A549 (cell line): ENCODE data around the gene PHF2. TPM values are rescaled to one million over a fixed set of nuclear protein-coding genes. Genes with fewer than 3 reads are reported as not detected.

Source experiments
- ATAC-seq, 2 experiments: fragments of 200-7000 bp in 1 of 2; fragments of >200 bp in 1 of 2; cut with Nextera tagmentation in 1 of 2; cut with Tn5 transposase in 1 of 2; 3 replicates each; pipeline versions ENCODE4 v1.8.0 to v1.9.1; 2018 to 2020; ENCODE audit warnings: mild to moderate bottlenecking in 1 of 2, moderate library complexity in 1 of 2
- CTCF ChIA-PET: fragments of 300-600 bp; sonication (Branson Sonifier 250); formaldehyde crosslinking; extraction: SDS; loops from one replicate; lab custom pipeline; 2021; ENCODE audit warnings: antibody characterized with exemption, inconsistent platforms; lab: Yijun Ruan, JAX
- POLR2A ChIA-PET: fragments of 350-600 bp; formaldehyde crosslinking; extraction: SDS; loops from one replicate; lab custom pipeline; 2021; ENCODE audit warnings: antibody characterized with exemption, inconsistent platforms; lab: Yijun Ruan, JAX
- DNase-seq, 2 experiments: peaks; one replicate each; pipeline versions ENCODE4 v3.0.0 to v3.0.0-alpha.2; 2011 to 2016; ENCODE audit warnings: low read depth in 1 of 2, low spot score in 1 of 2
- FAIRE-seq: peaks from 2 replicates; lab custom pipeline; 2011; peaks lifted over from hg19 to GRCh38; lab: Jason Lieb, UNC
- H3K27ac ChIP-seq, 2 experiments: fragments of >200 bp; sonication (Bioruptor Twin); formaldehyde crosslinking; 3 replicates each; pipeline ENCODE4 v1.5.1; 2016 to 2017
- H3K4me1 ChIP-seq: fragments of >200 bp; sonication (Bioruptor Twin); formaldehyde crosslinking; 3 replicates; pipeline ENCODE4 v1.6.1; 2016
- H3K4me2 ChIP-seq: fragments of >200 bp; sonication (Bioruptor Twin); formaldehyde crosslinking; 3 replicates; pipeline ENCODE4 v1.6.1; 2016
- H3K4me3 ChIP-seq: fragments of >200 bp; sonication (Bioruptor Twin); formaldehyde crosslinking; 3 replicates; pipeline ENCODE4 v1.5.1; 2016
- H3K9me3 ChIP-seq: fragments of >200 bp; sonication (Bioruptor Twin); formaldehyde crosslinking; 3 replicates; pipeline ENCODE4 v1.6.1; 2016
- CBX2 ChIP-seq: fragments of 200-600 bp; sonication (generic); IDR thresholded peaks from 2 replicates; pipeline ENCODE4 v1.6.1; 2016; ENCODE audit warnings: low read depth, mild to moderate bottlenecking, borderline replicate concordance
- CBX8 ChIP-seq: fragments of 200-600 bp; sonication (generic); IDR thresholded peaks from 2 replicates; pipeline ENCODE4 v1.6.1; 2016
- CHD4 ChIP-seq: fragments of 200-600 bp; sonication (generic); IDR thresholded peaks from 2 replicates; pipeline ENCODE4 v1.6.1; 2016; ENCODE audit warnings: antibody characterized with exemption, mild to moderate bottlenecking, borderline replicate concordance
- EHF ChIP-seq: fragments of 250-450 bp; sonication (Bioruptor Pico); IDR thresholded peaks from 2 replicates; pipeline ENCODE4 v1.5.0; 2020; ENCODE audit warnings: mild to moderate bottlenecking
- EHMT2 ChIP-seq: fragments of 200-600 bp; sonication (generic); IDR thresholded peaks from 2 replicates; pipeline ENCODE4 v1.6.1; 2016; ENCODE audit warnings: antibody characterized with exemption, low read depth, mild to moderate bottlenecking, moderate library complexity
- ELK1 ChIP-seq: fragments of 150-350 bp; IDR thresholded peaks from 2 replicates; pipeline ENCODE4 v1.6.1; 2014; ENCODE audit warnings: low read depth, mild to moderate bottlenecking, low read length
- EP300 ChIP-seq, 2 experiments: fragments of >200 bp; sonication (Bioruptor Twin); formaldehyde crosslinking; IDR thresholded peaks; 2 replicates in 1 of 2; 3 replicates in 1 of 2; pipeline ENCODE4 v1.6.1; 2016 to 2017
- ESRRA ChIP-seq: fragments of 150-350 bp; IDR thresholded peaks from 2 replicates; pipeline ENCODE4 v1.6.1; 2014; ENCODE audit warnings: mild to moderate bottlenecking, low read length, borderline replicate concordance
- FOSB ChIP-seq: fragments of 250-450 bp; sonication (Bioruptor Pico); IDR thresholded peaks from 2 replicates; pipeline ENCODE4 v1.5.0; 2020; ENCODE audit warnings: mild to moderate bottlenecking, moderate library complexity
- FOXS1 ChIP-seq: fragments of 250-450 bp; sonication (Bioruptor Pico); IDR thresholded peaks from 2 replicates; pipeline ENCODE4 v1.5.0; 2020; ENCODE audit warnings: mild to moderate bottlenecking, moderate library complexity
- HES2 ChIP-seq: fragments of >200 bp; sonication (Bioruptor Twin); formaldehyde crosslinking; IDR thresholded peaks from 2 replicates; pipeline ENCODE4 v1.6.1; 2016
- HEYL ChIP-seq: fragments of 250-450 bp; sonication (Bioruptor Pico); IDR thresholded peaks from 2 replicates; pipeline ENCODE4 v1.8.0; 2021; ENCODE audit warnings: mild to moderate bottlenecking, moderate library complexity
- HOXB13 ChIP-seq: fragments of 250-450 bp; sonication (Bioruptor Pico); IDR thresholded peaks from 2 replicates; pipeline ENCODE4 v1.5.0; 2020; ENCODE audit warnings: low read depth, mild to moderate bottlenecking, moderate library complexity
- HOXB5 ChIP-seq: fragments of 250-450 bp; sonication (Bioruptor Pico); IDR thresholded peaks from 2 replicates; pipeline ENCODE4 v1.5.0; 2020; ENCODE audit warnings: mild to moderate bottlenecking, moderate library complexity
- MAZ ChIP-seq: fragments of 150-350 bp; IDR thresholded peaks from 2 replicates; pipeline ENCODE4 v1.6.1; 2014; ENCODE audit warnings: antibody characterized with exemption, low read depth, low read length, borderline replicate concordance
- MYC ChIP-seq: IDR thresholded peaks from 2 replicates; pipeline ENCODE4 v1.6.1; 2012; ENCODE audit warnings: mild to moderate bottlenecking, inconsistent platforms, low read length, improper control_type of control experiment, borderline replicate concordance
- NFE2L2 ChIP-seq: fragments of 150-350 bp; conservative IDR thresholded peaks from 2 replicates; pipeline ENCODE4 v1.6.1; 2014; ENCODE audit warnings: low read length
- NR3C1 ChIP-seq: fragments of >200 bp; sonication (Bioruptor Twin); formaldehyde crosslinking; IDR thresholded peaks from 3 replicates; pipeline ENCODE4 v1.6.1; 2017
- POLR2A ChIP-seq: IDR thresholded peaks from 2 replicates; pipeline ENCODE4 v1.6.1; 2012; ENCODE audit warnings: mild to moderate bottlenecking, low read length
- RARB ChIP-seq: fragments of 250-450 bp; sonication (Bioruptor Pico); IDR thresholded peaks from 2 replicates; pipeline ENCODE4 v1.8.0; 2021; ENCODE audit warnings: mild to moderate bottlenecking, moderate library complexity
- RCOR1 ChIP-seq: fragments of 150-350 bp; IDR thresholded peaks from 2 replicates; pipeline ENCODE4 v1.6.1; 2014; ENCODE audit warnings: antibody characterized with exemption, low read length, low read depth
- RFX5 ChIP-seq: fragments of 450-650 bp; IDR thresholded peaks from 2 replicates; pipeline ENCODE4 v1.7.1; 2014; ENCODE audit warnings: antibody characterized with exemption, mild to moderate bottlenecking, moderate library complexity
- RNF2 ChIP-seq: fragments of 200-600 bp; sonication (generic); IDR thresholded peaks from 2 replicates; pipeline ENCODE4 v1.6.1; 2016; ENCODE audit warnings: low read depth, mild to moderate bottlenecking, antibody characterized with exemption, moderate library complexity, borderline replicate concordance
- SMC3 ChIP-seq: fragments of >200 bp; sonication (Bioruptor Twin); formaldehyde crosslinking; IDR thresholded peaks from 3 replicates; pipeline ENCODE4 v1.6.1; 2018; ENCODE audit warnings: inconsistent platforms
- SREBF2 ChIP-seq: fragments of 450-650 bp; IDR thresholded peaks from 2 replicates; pipeline ENCODE4 v1.6.1; 2014; ENCODE audit warnings: mild to moderate bottlenecking, moderate library complexity
- TFCP2L1 ChIP-seq: fragments of 250-450 bp; sonication (Bioruptor Pico); IDR thresholded peaks from 2 replicates; pipeline ENCODE4 v1.5.0; 2021; ENCODE audit warnings: mild to moderate bottlenecking
- TP53 ChIP-seq: fragments of 250-450 bp; sonication (Bioruptor Pico); IDR thresholded peaks from 2 replicates; pipeline ENCODE4 v1.5.0; 2021; ENCODE audit warnings: mild to moderate bottlenecking, moderate library complexity
- USF2 ChIP-seq: fragments of 450-650 bp; IDR thresholded peaks from 2 replicates; pipeline ENCODE4 v1.6.1; 2014; ENCODE audit warnings: antibody characterized with exemption
- WGBS: methylation state at CpG from one replicate; pipeline ENCODE4 v1.1.6; 2017; ENCODE audit errors: missing lambda C conversion rate; 5-methylcytosine and 5-hydroxymethylcytosine counted together
- polyA plus RNA-seq, 4 experiments: library from polyadenylated mRNA; depleted of rRNA in 3 of 4; stranded (reverse); fragments of >200 nt; fragmentation: RNase III in 1 of 4; extraction: RNeasy Plus Mini Kit Qiagen cat#74134 plus additional on column Dnase treatment in 1 of 4; gene quantifications; 2 replicates in 3 of 4; 3 replicates in 1 of 4; pipeline ENCODE4 v1.2.3, GENCODE V29; 2011 to 2017
- TF ChIP-seq, protein P1 (sequence below): IDR thresholded peaks from 2 replicates; pipeline ENCODE4 v1.6.1; 2012
- TF ChIP-seq, protein P2 (sequence below): fragments of 200-600 bp; sonication (generic); IDR thresholded peaks from 2 replicates; pipeline ENCODE4 v1.6.1; 2016; ENCODE audit warnings: antibody characterized with exemption, mild to moderate bottlenecking, moderate library complexity

Gene PHF2
- polyA plus RNA-seq, 2 of the 4 experiments (the other 2 are of a cell fraction) = 9.6 to 12.2 TPM

DNA sequence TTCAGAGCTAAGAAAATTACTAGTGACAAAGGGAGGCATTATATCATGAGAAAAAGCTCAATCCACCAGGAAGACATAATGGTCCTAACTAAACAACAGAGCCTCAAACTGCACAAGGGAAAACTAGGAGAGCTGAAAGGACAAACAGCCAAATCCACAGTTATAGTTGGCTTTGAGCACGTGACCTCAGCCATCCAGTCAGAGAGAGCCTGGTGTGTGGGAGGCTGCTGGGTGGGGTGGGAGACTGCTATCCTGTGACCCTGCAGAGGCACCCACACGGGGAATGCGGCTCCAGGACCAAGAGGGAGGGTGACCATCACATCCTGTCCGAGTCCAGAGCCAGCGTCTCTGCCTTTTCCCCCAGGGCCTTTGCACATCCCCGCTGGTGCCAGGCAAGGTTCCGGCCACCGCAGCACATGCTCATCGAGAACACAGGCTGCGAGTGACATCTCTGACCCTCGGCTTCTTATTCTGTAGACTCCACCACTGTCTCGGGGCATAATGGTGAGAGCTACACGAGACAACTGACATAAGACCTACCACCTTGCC lies 145.1 kb downstream of the PHF2 start (continued):
- no peak for TF ChIP-seq MAZ
- TF ChIP-seq RCOR1 = no peak

DNA sequence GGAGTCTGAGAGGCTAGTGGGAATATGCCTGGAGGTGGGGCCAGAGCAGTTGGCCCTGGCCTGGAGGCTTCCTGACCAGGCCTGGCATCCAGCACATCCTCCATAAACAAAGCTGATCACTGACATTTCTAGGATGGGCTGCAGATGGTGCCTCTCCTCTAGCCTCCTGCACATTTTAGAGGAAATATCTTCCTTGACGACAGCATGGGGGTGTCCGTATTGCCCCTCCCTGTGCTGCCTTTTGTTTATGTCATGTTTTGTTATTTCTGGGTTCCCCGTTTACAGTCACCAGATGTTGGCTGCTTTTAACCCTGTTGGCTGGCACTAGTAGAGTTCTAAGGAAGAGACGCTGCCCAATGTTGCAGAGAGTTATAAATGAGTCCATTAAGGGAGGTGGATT lies 148.5 kb downstream of the PHF2 start:
- Histone ChIP-seq H3K4me1 (no peaks in the 10 kb centered on the region), H3K4me2 (no peak overlapping the region), H3K9me3 (peaks cover 10% of the 10 kb centered on the region; the same call in 2 of the 3 replicates), H3K27ac (no peak overlapping the region), H3K4me3 (no peak overlapping the region)
- CTCF ChIA-PET = interaction anchor here (1.1 kb wide), 1 partner anchor 43 kb away, joined by 3 read pairs; no protein-coding TSS in a partner anchor
- 5% methylated on average over 4 of the region's 4 CpGs for WGBS
- FAIRE-seq = no peak
- no peak for ATAC-seq
- POLR2A ChIA-PET = no interaction called here
- TF ChIP-seq EHF (CRISPR knock-in tag) (no peak), CBX2 (no peak), RARB (CRISPR knock-in tag) (no peak), HOXB5 (no peak), NFE2L2 (no peak), EP300 (IDR thresholded peaks at IDR 0.05) (no peak), USF2 (no peak), SREBF2 (no peak), HOXB13 (CRISPR knock-in tag) (no peak), CBX8 (no peak), RNF2 (no peak), MAZ (no peak), CHD4 (no peak), ELK1 (no peak), MYC (no peak), FOSB (CRISPR knock-in tag) (no peak), SMC3 (no peak), HEYL (CRISPR knock-in tag) (no peak), TP53 (CRISPR knock-in tag) (no peak)
- TF ChIP-seq, protein P1, sequence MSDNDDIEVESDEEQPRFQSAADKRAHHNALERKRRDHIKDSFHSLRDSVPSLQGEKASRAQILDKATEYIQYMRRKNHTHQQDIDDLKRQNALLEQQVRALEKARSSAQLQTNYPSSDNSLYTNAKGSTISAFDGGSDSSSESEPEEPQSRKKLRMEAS = no peak
- DNase-seq = no peak

GRCh38 chr9:93725382-93725781 lies 149.0 kb downstream of the PHF2 start:
- DNase-seq = no peak
- Histone ChIP-seq H3K4me2 (no peak overlapping the region), H3K9me3 (peaks cover 10% of the 10 kb centered on the region; the same call in 2 of the 3 replicates), H3K27ac (no peak overlapping the region)
- TF ChIP-seq, protein P2, sequence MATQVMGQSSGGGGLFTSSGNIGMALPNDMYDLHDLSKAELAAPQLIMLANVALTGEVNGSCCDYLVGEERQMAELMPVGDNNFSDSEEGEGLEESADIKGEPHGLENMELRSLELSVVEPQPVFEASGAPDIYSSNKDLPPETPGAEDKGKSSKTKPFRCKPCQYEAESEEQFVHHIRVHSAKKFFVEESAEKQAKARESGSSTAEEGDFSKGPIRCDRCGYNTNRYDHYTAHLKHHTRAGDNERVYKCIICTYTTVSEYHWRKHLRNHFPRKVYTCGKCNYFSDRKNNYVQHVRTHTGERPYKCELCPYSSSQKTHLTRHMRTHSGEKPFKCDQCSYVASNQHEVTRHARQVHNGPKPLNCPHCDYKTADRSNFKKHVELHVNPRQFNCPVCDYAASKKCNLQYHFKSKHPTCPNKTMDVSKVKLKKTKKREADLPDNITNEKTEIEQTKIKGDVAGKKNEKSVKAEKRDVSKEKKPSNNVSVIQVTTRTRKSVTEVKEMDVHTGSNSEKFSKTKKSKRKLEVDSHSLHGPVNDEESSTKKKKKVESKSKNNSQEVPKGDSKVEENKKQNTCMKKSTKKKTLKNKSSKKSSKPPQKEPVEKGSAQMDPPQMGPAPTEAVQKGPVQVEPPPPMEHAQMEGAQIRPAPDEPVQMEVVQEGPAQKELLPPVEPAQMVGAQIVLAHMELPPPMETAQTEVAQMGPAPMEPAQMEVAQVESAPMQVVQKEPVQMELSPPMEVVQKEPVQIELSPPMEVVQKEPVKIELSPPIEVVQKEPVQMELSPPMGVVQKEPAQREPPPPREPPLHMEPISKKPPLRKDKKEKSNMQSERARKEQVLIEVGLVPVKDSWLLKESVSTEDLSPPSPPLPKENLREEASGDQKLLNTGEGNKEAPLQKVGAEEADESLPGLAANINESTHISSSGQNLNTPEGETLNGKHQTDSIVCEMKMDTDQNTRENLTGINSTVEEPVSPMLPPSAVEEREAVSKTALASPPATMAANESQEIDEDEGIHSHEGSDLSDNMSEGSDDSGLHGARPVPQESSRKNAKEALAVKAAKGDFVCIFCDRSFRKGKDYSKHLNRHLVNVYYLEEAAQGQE = no peak
- no peak for TF ChIP-seq EHMT2
- no peak for TF ChIP-seq NR3C1
- no peak for TF ChIP-seq CBX8
- TF ChIP-seq CHD4 = no peak
- no peak for TF ChIP-seq ELK1
- no peak for TF ChIP-seq RFX5
- TF ChIP-seq HES2 = no peak
- no peak for TF ChIP-seq TFCP2L1 (CRISPR knock-in tag)
- no peak for TF ChIP-seq RNF2
- no peak for TF ChIP-seq POLR2A
- TF ChIP-seq EHF (CRISPR knock-in tag) = no peak
- TF ChIP-seq SREBF2 = no peak
- no peak for TF ChIP-seq ESRRA
- TF ChIP-seq FOXS1 (CRISPR knock-in tag) = no peak
- TF ChIP-seq, all 56 proteins: peak for 0
- whole genome bisulfite sequencing = 47% methylated on average over 6 of the region's 6 CpGs
- ChIA-PET CTCF (interaction anchor here (0.6 to 1.1 kb wide), 2 partner anchors 43 to 149 kb away, joined by 3 read pairs; no protein-coding TSS in a partner anchor), POLR2A (no interaction called here)
- FAIRE-seq (no peak), ATAC-seq (no peak)
- Histone ChIP-seq H3K4me3 (no peak overlapping the region), H3K4me1 (no peaks in the 10 kb centered on the region)
